Activated T-cell treated with anti-CD3 and anti-CD28 coated beads, Interleukin-2, amount 50 U/mL, for 72 hours (primary cell): Measurements from ENCODE around the gene LRRC55. TPM values are rescaled to one million over a fixed set of nuclear protein-coding genes. Genes with fewer than 3 reads are reported as not detected.

Experiments
- ATAC-seq, 2 donors: fragments of 150-1000 bp; cut with Tn5 transposase; replicated peaks in 1 of 2; 2 replicates each; pipeline ENCODE4 v1.10.0; 2021; ENCODE audit warnings: moderate library complexity in 2 of 2, mild to moderate bottlenecking in 1 of 2
- DNase-seq, 2 donors: peaks; one replicate each; pipeline ENCODE4 v3.0.0; 2021 to 2022; ENCODE audit warnings: mixed read lengths in 1 of 2
- H3K27ac Mint-ChIP-seq: one replicate; pipeline ENCODE4 v1.8.0; 2022; ENCODE audit warnings: mild to moderate bottlenecking, moderate library complexity, mixed read lengths
- H3K27me3 Mint-ChIP-seq: one replicate; pipeline ENCODE4 v1.8.0; 2022; ENCODE audit warnings: low read depth, mixed read lengths
- H3K36me3 Mint-ChIP-seq, 2 donors: one replicate each; pipeline ENCODE4 v1.8.0; 2022; ENCODE audit warnings: mixed read lengths in 2 of 2, mild to moderate bottlenecking in 1 of 2; ENCODE audit not compliant: insufficient read depth in 2 of 2
- H3K4me1 Mint-ChIP-seq: one replicate; pipeline ENCODE4 v1.8.0; 2022; ENCODE audit warnings: low read depth, mixed read lengths
- H3K4me3 Mint-ChIP-seq, 2 donors: one replicate each; pipeline ENCODE4 v1.8.0; 2022; ENCODE audit warnings: mild to moderate bottlenecking in 2 of 2, mixed read lengths in 2 of 2, moderate library complexity in 2 of 2
- H3K9me3 Mint-ChIP-seq, 2 donors: one replicate each; pipeline ENCODE4 v1.8.0; 2022; ENCODE audit warnings: mixed read lengths in 2 of 2
- total RNA-seq, 2 donors: library from RNA; stranded (reverse); gene quantifications; one replicate each; pipeline ENCODE4 v1.2.3, GENCODE V29; 2022

The LRRC55 gene
- total RNA-seq, 2 donors from 2014 or later: not detected

DNA sequence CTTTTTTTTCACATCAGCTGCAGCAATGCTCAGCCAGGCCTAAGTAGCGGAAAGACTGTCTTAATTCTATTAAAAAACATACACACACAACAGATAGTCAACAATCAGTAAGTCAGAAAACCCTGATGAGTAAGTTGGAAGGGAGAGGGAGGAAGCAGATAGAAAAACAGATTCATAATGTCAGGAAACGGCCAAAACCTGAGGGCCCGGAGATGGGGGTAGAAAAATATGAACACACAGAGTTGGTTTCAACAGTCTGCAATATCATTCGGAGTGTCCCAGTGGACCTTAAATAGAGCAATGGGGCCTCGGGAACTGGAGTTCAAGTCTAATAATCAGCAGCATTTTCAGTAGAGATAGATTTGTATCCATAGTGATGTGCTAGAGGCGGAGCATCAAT lies 14.8 kb downstream of the LRRC55 start:
- ATAC-seq: no peak
- H3K27me3 Mint-ChIP-seq: peaks cover 7% of the 10 kb centered on the region
- H3K36me3 Mint-ChIP-seq: no peaks in the 10 kb centered on the region
- H3K4me3 Mint-ChIP-seq: no peak overlapping the region
- H3K27ac Mint-ChIP-seq: no peak overlapping the region
- peaks cover 0 to 2% of the 10 kb centered on the region in 2 donors for H3K9me3 Mint-ChIP-seq
- H3K4me1 Mint-ChIP-seq: no peaks in the 10 kb centered on the region
- no peak for DNase-seq

GRCh38 chr11:57197762-57198161 lies 16.0 kb downstream of the LRRC55 start:
- no peak for ATAC-seq
- DNase-seq: no peak
- Mint-ChIP-seq H3K27ac (no peak overlapping the region), H3K36me3 (no peaks in the 10 kb centered on the region), H3K9me3 (peaks cover 0 to 2% of the 10 kb centered on the region in 2 donors), H3K4me3 (no peak overlapping the region), H3K4me1 (no peaks in the 10 kb centered on the region), H3K27me3 (peaks cover 7% of the 10 kb centered on the region)

GRCh38 chr11:57199330-57199729 lies 17.6 kb downstream of the LRRC55 start:
- Mint-ChIP-seq H3K9me3 (no peaks in the 10 kb centered on the region), H3K27me3 (peaks cover 14% of the 10 kb centered on the region), H3K27ac (no peak overlapping the region), H3K4me3 (no peak overlapping the region), H3K4me1 (no peaks in the 10 kb centered on the region), H3K36me3 (no peaks in the 10 kb centered on the region)
- no peak for ATAC-seq
- DNase-seq: no peak

DNA sequence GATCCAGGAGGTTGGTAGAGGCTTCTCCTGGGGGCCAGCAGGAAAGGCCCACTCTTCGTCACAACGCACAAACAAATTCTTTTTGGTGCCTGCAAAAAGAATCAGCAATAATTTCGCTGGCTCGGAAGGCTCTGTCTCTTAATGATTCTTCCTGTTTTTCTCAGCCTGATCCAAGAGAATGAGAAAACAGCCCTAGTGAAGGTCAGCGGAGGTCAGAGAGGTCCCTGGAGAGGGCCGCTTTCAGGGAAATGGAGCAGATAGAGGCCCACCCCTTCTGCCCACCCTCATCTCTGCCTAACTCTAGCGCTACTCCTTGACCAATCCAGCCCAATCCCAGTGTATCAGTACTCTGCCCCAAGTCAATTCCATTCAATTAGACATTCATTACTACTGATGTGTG lies 19.2 kb downstream of the LRRC55 start:
- H3K27me3 Mint-ChIP-seq: peaks cover 16% of the 10 kb centered on the region
- DNase-seq (no peak), ATAC-seq (no peak)
- H3K9me3 Mint-ChIP-seq: no peaks in the 10 kb centered on the region
- H3K4me1 Mint-ChIP-seq: no peaks in the 10 kb centered on the region
- no peak overlapping the region for H3K4me3 Mint-ChIP-seq
- H3K27ac Mint-ChIP-seq: no peak overlapping the region
- no peaks in the 10 kb centered on the region for H3K36me3 Mint-ChIP-seq

GRCh38 chr11:57202281-57202680 lies 20.5 kb downstream of the LRRC55 start:
- ATAC-seq (no peak), DNase-seq (no peak)
- Mint-ChIP-seq H3K4me1 (no peaks in the 10 kb centered on the region), H3K27me3 (peaks cover 26% of the 10 kb centered on the region), H3K4me3 (no peak overlapping the region), H3K36me3 (no peaks in the 10 kb centered on the region), H3K27ac (no peak overlapping the region), H3K9me3 (no peaks in the 10 kb centered on the region)

GRCh38 chr11:57203359-57203758 lies 21.6 kb downstream of the LRRC55 start:
- H3K9me3 Mint-ChIP-seq: no peaks in the 10 kb centered on the region
- DNase-seq (no peak), ATAC-seq (no peak)
- no peak overlapping the region for H3K4me3 Mint-ChIP-seq
- H3K36me3 Mint-ChIP-seq: no peaks in the 10 kb centered on the region
- H3K4me1 Mint-ChIP-seq: no peaks in the 10 kb centered on the region
- no peak overlapping the region for H3K27ac Mint-ChIP-seq
- peaks cover 32% of the 10 kb centered on the region for H3K27me3 Mint-ChIP-seq

GRCh38 chr11:57203882-57204480 lies 22.2 kb downstream of the LRRC55 start:
- Mint-ChIP-seq H3K27ac (no peak overlapping the region), H3K9me3 (no peaks in the 10 kb centered on the region), H3K36me3 (no peaks in the 10 kb centered on the region), H3K4me1 (no peaks in the 10 kb centered on the region), H3K27me3 (peaks cover 32% of the 10 kb centered on the region), H3K4me3 (no peak overlapping the region)
- no peak for ATAC-seq
- no peak for DNase-seq

DNA sequence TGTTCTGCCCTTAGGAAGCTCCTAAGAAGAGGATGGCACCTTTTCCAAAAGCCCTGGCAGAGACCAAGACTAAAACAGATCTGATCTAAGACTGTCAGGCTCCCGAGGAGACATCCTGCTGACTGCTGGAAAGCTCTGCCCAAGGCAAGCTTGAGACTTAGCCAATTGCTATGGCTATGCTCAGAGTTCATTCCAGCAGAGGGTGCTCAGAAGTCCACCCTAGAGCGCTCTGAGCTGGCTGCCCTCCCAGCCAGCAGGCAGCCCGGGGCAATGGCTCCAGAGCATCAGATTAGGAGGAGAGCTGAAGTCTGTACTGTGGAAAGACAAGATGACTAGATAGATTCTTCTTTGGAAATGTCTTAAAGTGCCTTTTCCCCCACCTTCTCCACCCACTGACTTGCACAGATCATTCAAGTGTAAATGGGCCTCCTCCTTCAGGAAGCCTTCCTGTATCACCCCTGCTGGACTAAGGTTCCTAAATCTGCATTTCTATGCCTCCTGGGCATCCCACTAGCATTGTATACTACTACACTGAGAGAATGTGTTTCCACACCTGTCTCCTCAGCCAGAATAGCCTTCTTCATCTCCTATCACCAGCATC lies 23.4 kb downstream of the LRRC55 start:
- H3K36me3 Mint-ChIP-seq: no peaks in the 10 kb centered on the region

DNA sequence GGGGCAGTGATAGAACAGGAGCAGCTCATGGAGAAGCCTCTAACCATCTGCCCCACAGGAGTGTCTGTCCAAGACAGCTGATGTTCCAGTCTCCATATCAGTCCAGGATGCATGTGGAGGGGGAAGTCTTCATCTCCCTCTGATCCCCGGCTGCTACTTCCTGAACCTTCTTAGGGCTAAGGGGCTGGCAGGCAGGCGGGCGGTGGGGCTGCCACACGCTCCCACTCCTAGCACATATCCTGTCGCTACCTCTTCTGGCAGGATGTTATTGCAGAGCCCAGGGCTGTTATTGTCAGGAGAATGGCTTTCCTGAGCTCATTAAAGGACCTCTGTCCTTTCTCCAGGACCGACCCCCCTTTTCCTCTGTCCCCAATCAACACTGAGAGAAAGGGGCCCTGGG lies 25.4 kb downstream of the LRRC55 start:
- Mint-ChIP-seq H3K36me3 (no peaks in the 10 kb centered on the region), H3K4me1 (no peaks in the 10 kb centered on the region), H3K9me3 (no peaks in the 10 kb centered on the region), H3K27ac (no peak overlapping the region), H3K4me3 (no peak overlapping the region), H3K27me3 (peaks cover 25% of the 10 kb centered on the region)
- no peak for DNase-seq
- no peak for ATAC-seq

More for the DNA sequence above, 23.4 kb downstream of the LRRC55 start:
- H3K4me3 Mint-ChIP-seq: no peak overlapping the region
- H3K9me3 Mint-ChIP-seq: no peaks in the 10 kb centered on the region
- H3K27ac Mint-ChIP-seq: no peak overlapping the region
- no peaks in the 10 kb centered on the region for H3K4me1 Mint-ChIP-seq
- DNase-seq (no peak), ATAC-seq (no peak)
- H3K27me3 Mint-ChIP-seq: peaks cover 32% of the 10 kb centered on the region

DNA sequence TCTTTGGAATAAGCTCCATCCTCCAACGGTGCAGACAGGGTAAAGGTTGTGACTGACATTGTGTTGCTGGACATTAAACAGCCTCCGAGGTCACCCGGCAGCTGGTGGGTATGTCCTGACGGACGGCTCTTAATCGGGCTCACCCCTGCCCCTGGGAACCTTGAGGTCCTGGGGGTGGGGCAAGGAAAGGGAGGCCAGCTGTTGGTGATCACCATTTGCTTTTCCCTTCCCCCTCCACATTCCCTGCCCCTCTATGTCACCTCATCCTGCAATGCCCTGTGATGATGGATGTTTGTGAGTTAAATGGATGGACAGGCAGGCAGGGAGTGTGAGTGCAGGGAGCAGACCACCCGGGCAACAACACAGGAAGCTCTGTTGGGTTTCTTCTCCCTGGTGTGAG lies 29.0 kb downstream of the LRRC55 start:
- no peaks in the 10 kb centered on the region for H3K9me3 Mint-ChIP-seq
- H3K4me3 Mint-ChIP-seq: no peak overlapping the region
- DNase-seq (no peak), ATAC-seq (no peak)
- H3K27me3 Mint-ChIP-seq: peaks cover 16% of the 10 kb centered on the region
- no peaks in the 10 kb centered on the region for H3K4me1 Mint-ChIP-seq
- no peak overlapping the region for H3K27ac Mint-ChIP-seq
- H3K36me3 Mint-ChIP-seq: no peaks in the 10 kb centered on the region

DNA sequence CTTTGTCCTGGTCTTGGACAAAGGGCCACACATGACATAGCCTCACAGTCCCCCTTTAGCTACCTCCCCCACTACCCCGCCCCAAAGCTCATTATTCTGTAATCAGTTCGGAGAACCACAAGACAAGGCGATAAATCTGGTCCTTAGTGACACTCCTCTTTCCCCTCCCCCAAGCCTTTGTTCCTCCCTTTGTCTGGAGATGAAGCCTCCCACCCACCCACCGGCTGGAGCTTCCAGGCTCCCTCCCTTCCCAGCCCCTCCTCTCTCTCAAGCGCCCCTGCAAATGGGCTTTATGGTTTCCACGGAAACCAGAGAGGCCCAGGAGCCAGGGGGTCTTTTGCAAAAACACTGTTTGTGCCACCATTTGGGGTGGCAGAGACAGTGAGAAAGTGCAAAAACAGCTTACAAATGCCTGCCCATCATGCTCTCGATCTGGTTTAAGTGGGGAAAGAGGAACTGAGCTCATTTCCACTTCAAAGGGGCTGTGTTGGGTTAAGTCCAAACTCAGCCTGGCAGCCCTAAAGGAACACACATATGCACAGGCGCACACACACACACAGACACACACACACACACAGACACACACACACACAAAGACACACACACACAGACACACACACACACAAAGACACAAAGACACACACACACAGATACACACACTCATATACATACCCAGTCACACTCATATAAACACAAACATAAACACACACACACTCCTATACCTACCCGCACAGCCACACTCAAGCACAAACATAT lies 31.8 kb downstream of the LRRC55 start:
- DNase-seq: no peak
- H3K4me3 Mint-ChIP-seq: no peak overlapping the region
- no peaks in the 10 kb centered on the region for H3K9me3 Mint-ChIP-seq
- no peaks in the 10 kb centered on the region for H3K36me3 Mint-ChIP-seq
- no peak for ATAC-seq
- H3K4me1 Mint-ChIP-seq: no peaks in the 10 kb centered on the region
- no peak overlapping the region for H3K27ac Mint-ChIP-seq
- peaks cover 8% of the 10 kb centered on the region for H3K27me3 Mint-ChIP-seq

GRCh38 chr11:57214098-57214417 lies 32.3 kb downstream of the LRRC55 start:
- Mint-ChIP-seq H3K9me3 (no peaks in the 10 kb centered on the region), H3K4me1 (no peaks in the 10 kb centered on the region), H3K36me3 (no peaks in the 10 kb centered on the region), H3K4me3 (no peak overlapping the region), H3K27me3 (peaks cover 8% of the 10 kb centered on the region), H3K27ac (no peak overlapping the region)
- ATAC-seq: no peak
- no peak for DNase-seq

- no peaks in the 10 kb centered on the region for H3K36me3 Mint-ChIP-seq
- H3K27me3 Mint-ChIP-seq: peaks cover 9% of the 10 kb centered on the region
- H3K4me3 Mint-ChIP-seq: no peak overlapping the region
- H3K4me1 Mint-ChIP-seq: no peaks in the 10 kb centered on the region
- DNase-seq (no peak), ATAC-seq (no peak)
- H3K9me3 Mint-ChIP-seq: no peaks in the 10 kb centered on the region
- no peak overlapping the region for H3K27ac Mint-ChIP-seq
These were observed 32.7 kb downstream of the LRRC55 start for GRCh38 chr11:57214494-57214893.

GRCh38 chr11:57216463-57216862 lies 34.7 kb downstream of the LRRC55 start:
- DNase-seq (no peak), ATAC-seq (no peak)
- Mint-ChIP-seq H3K9me3 (no peaks in the 10 kb centered on the region), H3K27me3 (peaks cover 14% of the 10 kb centered on the region), H3K36me3 (no peaks in the 10 kb centered on the region), H3K4me3 (no peak overlapping the region), H3K27ac (no peak overlapping the region), H3K4me1 (no peaks in the 10 kb centered on the region)
